Neural cell (in vitro differentiated cells): ENCODE data around the gene SLC38A3. TPM values are rescaled to one million over a fixed set of nuclear protein-coding genes. Genes with fewer than 3 reads are reported as not detected.

Source experiments
- H2AFZ ChIP-seq: fragments of 200-600, 300-800 bp; sonication (generic), shearing (Covaris generic); 2 replicates; pipeline ENCODE4 v1.6.0; 2014; ENCODE audit warnings: low read depth, mild to moderate bottlenecking, antibody characterized with exemption, low read length, moderate library complexity
- H3F3A ChIP-seq: fragments of 200-600 bp; shearing (Covaris generic); 2 replicates; pipeline ENCODE4 v1.6.1; 2016; ENCODE audit warnings: mild to moderate bottlenecking, moderate library complexity, mixed read lengths, antibody characterized with exemption, low read length; ENCODE audit not compliant: insufficient read depth, poor library complexity, severe bottlenecking
- H3K27ac ChIP-seq: fragments of 200-600, 300-800 bp; sonication (generic), shearing (Covaris generic); 2 replicates; pipeline ENCODE4 v1.5.1; 2014; ENCODE audit warnings: mild to moderate bottlenecking, low read length, moderate library complexity
- H3K27me3 ChIP-seq: fragments of 300-800, 200-600 bp; sonication (generic), shearing (Covaris generic); 2 replicates; pipeline ENCODE4 v1.6.0; 2014; ENCODE audit warnings: mild to moderate bottlenecking, low read depth, low read length, moderate library complexity; ENCODE audit not compliant: insufficient read depth
- H3K36me3 ChIP-seq: fragments of 300-800, 200-600 bp; sonication (generic), shearing (Covaris generic); 2 replicates; pipeline ENCODE4 v1.5.1; 2014; ENCODE audit warnings: mild to moderate bottlenecking, antibody characterized with exemption, low read length, moderate library complexity; ENCODE audit not compliant: insufficient read depth
- H3K4me2 ChIP-seq: fragments of 300-800, 200-600 bp; sonication (generic), shearing (Covaris generic); 2 replicates; pipeline ENCODE4 v1.6.0; 2014; ENCODE audit warnings: mild to moderate bottlenecking, low read length
- H3K4me3 ChIP-seq: fragments of 300-800, 200-600 bp; sonication (generic), shearing (Covaris generic); 2 replicates; pipeline ENCODE4 v1.5.1; 2014; ENCODE audit warnings: mild to moderate bottlenecking, low read length, moderate library complexity
- H3K79me2 ChIP-seq: fragments of 200-600 bp; shearing (Covaris generic); replicated peaks from 2 replicates; pipeline ENCODE4 v1.6.0; 2014; ENCODE audit warnings: mild to moderate bottlenecking, low read length, moderate library complexity; ENCODE audit not compliant: insufficient read depth
- H3K9ac ChIP-seq: fragments of 300-800, 200-600 bp; sonication (generic), shearing (Covaris generic); 2 replicates; pipeline ENCODE4 v1.6.1; 2016; ENCODE audit warnings: mild to moderate bottlenecking, low read length, mixed read lengths
- H3K9me2 ChIP-seq: fragments of 200-600 bp; shearing (Covaris generic); 2 replicates; pipeline ENCODE4 v1.6.1; 2016; ENCODE audit warnings: mild to moderate bottlenecking, low read length, mixed read lengths; ENCODE audit not compliant: insufficient read depth
- H3K9me3 ChIP-seq: fragments of 200-600, 300-800 bp; sonication (generic), shearing (Covaris generic); 2 replicates; pipeline ENCODE4 v1.6.1; 2016; ENCODE audit warnings: mild to moderate bottlenecking, mixed run types, low read length, moderate library complexity, mixed read lengths
- H4K20me1 ChIP-seq: fragments of 200-600 bp; shearing (Covaris generic); 2 replicates; pipeline ENCODE4 v1.6.1; 2016; ENCODE audit warnings: mild to moderate bottlenecking, mixed run types; ENCODE audit not compliant: insufficient read depth
- EP300 ChIP-seq: fragments of 450-650 bp; conservative IDR thresholded peaks from 2 replicates; pipeline ENCODE4 v1.6.1; 2014; ENCODE audit warnings: antibody characterized with exemption, mild to moderate bottlenecking, moderate library complexity; ENCODE audit not compliant: poor library complexity, severe bottlenecking
- EZH2 ChIP-seq: fragments of 200-600, 300-800 bp; shearing (Covaris generic), sonication (generic); IDR thresholded peaks from 2 replicates; pipeline ENCODE4 v1.6.1; 2014; ENCODE audit warnings: antibody characterized with exemption, low read length, borderline replicate concordance, mild to moderate bottlenecking; ENCODE audit not compliant: insufficient read depth, poor library complexity, severe bottlenecking
- MXI1 ChIP-seq: fragments of 450-650 bp; conservative IDR thresholded peaks from 2 replicates; pipeline ENCODE4 v1.6.1; 2014; ENCODE audit warnings: antibody characterized with exemption, mild to moderate bottlenecking; ENCODE audit not compliant: poor library complexity, severe bottlenecking
- POLR2AphosphoS5 ChIP-seq: IDR thresholded peaks from 2 replicates; pipeline ENCODE4 v1.6.1; 2012
- RAD21 ChIP-seq: fragments of 450-650 bp; conservative IDR thresholded peaks from 2 replicates; pipeline ENCODE4 v1.6.1; 2014; ENCODE audit warnings: antibody characterized with exemption, mild to moderate bottlenecking, moderate library complexity
- REST ChIP-seq: IDR thresholded peaks from 2 replicates; pipeline ENCODE4 v1.6.1; 2012; ENCODE audit warnings: borderline replicate concordance
- SMC3 ChIP-seq: fragments of 450-650 bp; conservative IDR thresholded peaks from 2 replicates; pipeline ENCODE4 v1.6.1; 2014; ENCODE audit warnings: antibody characterized with exemption, mild to moderate bottlenecking, moderate library complexity; ENCODE audit not compliant: poor library complexity
- TAF1 ChIP-seq: IDR thresholded peaks from 2 replicates; pipeline ENCODE4 v1.6.1; 2012; ENCODE audit warnings: low read depth
- polyA plus RNA-seq: library from polyadenylated mRNA; depleted of rRNA; stranded (reverse); fragments of >200 nt; gene quantifications from 2 replicates; pipeline ENCODE4 v1.2.3, GENCODE V29; 2014
- TF ChIP-seq, protein P1 (sequence below): fragments of 450-650 bp; IDR thresholded peaks from 2 replicates; pipeline ENCODE4 v1.5.1; 2014; ENCODE audit warnings: antibody characterized with exemption, mild to moderate bottlenecking, moderate library complexity; ENCODE audit not compliant: poor library complexity, severe bottlenecking

The SLC38A3 gene
- polyA plus RNA-seq, 1 donor from 2014 or later, result not detected

- no peaks in the 10 kb centered on the region for H3K79me2 ChIP-seq
- H3F3A ChIP-seq, result no peaks in the 10 kb centered on the region
- no peaks in the 10 kb centered on the region for H3K36me3 ChIP-seq
- no peak overlapping the region for H3K27ac ChIP-seq
- no peaks in the 10 kb centered on the region for H3K27me3 ChIP-seq
- no peak overlapping the region for H3K9ac ChIP-seq
- no peak overlapping the region for H3K4me2 ChIP-seq
- H3K4me3 ChIP-seq, result no peak overlapping the region
- TF ChIP-seq, protein P1, sequence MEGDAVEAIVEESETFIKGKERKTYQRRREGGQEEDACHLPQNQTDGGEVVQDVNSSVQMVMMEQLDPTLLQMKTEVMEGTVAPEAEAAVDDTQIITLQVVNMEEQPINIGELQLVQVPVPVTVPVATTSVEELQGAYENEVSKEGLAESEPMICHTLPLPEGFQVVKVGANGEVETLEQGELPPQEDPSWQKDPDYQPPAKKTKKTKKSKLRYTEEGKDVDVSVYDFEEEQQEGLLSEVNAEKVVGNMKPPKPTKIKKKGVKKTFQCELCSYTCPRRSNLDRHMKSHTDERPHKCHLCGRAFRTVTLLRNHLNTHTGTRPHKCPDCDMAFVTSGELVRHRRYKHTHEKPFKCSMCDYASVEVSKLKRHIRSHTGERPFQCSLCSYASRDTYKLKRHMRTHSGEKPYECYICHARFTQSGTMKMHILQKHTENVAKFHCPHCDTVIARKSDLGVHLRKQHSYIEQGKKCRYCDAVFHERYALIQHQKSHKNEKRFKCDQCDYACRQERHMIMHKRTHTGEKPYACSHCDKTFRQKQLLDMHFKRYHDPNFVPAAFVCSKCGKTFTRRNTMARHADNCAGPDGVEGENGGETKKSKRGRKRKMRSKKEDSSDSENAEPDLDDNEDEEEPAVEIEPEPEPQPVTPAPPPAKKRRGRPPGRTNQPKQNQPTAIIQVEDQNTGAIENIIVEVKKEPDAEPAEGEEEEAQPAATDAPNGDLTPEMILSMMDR, result no peak
- TF ChIP-seq POLR2AphosphoS5 (no peak), MXI1 (no peak), TAF1 (no peak), SMC3 (no peak), EP300 (no peak), RAD21 (no peak), EZH2 (no peak), REST (no peak)
- H4K20me1 ChIP-seq, result no peaks in the 10 kb centered on the region
- no peaks in the 10 kb centered on the region for H3K9me2 ChIP-seq
- no peaks in the 10 kb centered on the region for H3K9me3 ChIP-seq
- H2AFZ ChIP-seq, result no peak overlapping the region
These were observed 8.3 kb downstream of the SLC38A3 start for GRCh38 chr3:50213373-50213772.

- Histone ChIP-seq H3K9me3 (no peaks in the 10 kb centered on the region), H3K9ac (no peak overlapping the region), H4K20me1 (no peaks in the 10 kb centered on the region), H3K27ac (no peak overlapping the region), H3K27me3 (no peaks in the 10 kb centered on the region), H2AFZ (no peak overlapping the region), H3K36me3 (no peaks in the 10 kb centered on the region), H3K9me2 (no peaks in the 10 kb centered on the region), H3K79me2 (no peaks in the 10 kb centered on the region), H3K4me3 (no peak overlapping the region), H3K4me2 (no peak overlapping the region), H3F3A (no peaks in the 10 kb centered on the region)
- TF ChIP-seq TAF1, result no peak
- TF ChIP-seq RAD21, result no peak
These were observed 9.8 kb downstream of the SLC38A3 start for GRCh38 chr3:50214824-50215223.

GRCh38 chr3:50215529-50215928 lies 10.5 kb downstream of the SLC38A3 start:
- H3K9me2 ChIP-seq, result no peaks in the 10 kb centered on the region
- TF ChIP-seq EZH2 (no peak), REST (no peak), POLR2AphosphoS5 (no peak), MXI1 (no peak), EP300 (no peak), SMC3 (no peak), RAD21 (no peak)
- TF ChIP-seq, protein P1, result no peak
- no peaks in the 10 kb centered on the region for H3F3A ChIP-seq
- no peak overlapping the region for H3K9ac ChIP-seq
- no peaks in the 10 kb centered on the region for H3K27me3 ChIP-seq
- no peak overlapping the region for H3K4me2 ChIP-seq
- H2AFZ ChIP-seq, result no peak overlapping the region
- no peaks in the 10 kb centered on the region for H3K36me3 ChIP-seq
- no peaks in the 10 kb centered on the region for H4K20me1 ChIP-seq
- no peaks in the 10 kb centered on the region for H3K79me2 ChIP-seq
- no peak overlapping the region for H3K27ac ChIP-seq
- H3K4me3 ChIP-seq, result no peak overlapping the region
- no peaks in the 10 kb centered on the region for H3K9me3 ChIP-seq
